Measurements from ENCODE around the gene GLS. TPM values are rescaled to one million over a fixed set of nuclear protein-coding genes. Genes with fewer than 3 reads are reported as not detected.
A peak's percentile ranks its signal among the peaks of the same experiment; 100 is the strongest.

Gene GLS
- total and polyA plus RNA-seq, 2 of the 13 experiments (the other 11 are each of a cell fraction or from before 2014, with no cell fraction given): 78.6 to 183 TPM

DNA sequence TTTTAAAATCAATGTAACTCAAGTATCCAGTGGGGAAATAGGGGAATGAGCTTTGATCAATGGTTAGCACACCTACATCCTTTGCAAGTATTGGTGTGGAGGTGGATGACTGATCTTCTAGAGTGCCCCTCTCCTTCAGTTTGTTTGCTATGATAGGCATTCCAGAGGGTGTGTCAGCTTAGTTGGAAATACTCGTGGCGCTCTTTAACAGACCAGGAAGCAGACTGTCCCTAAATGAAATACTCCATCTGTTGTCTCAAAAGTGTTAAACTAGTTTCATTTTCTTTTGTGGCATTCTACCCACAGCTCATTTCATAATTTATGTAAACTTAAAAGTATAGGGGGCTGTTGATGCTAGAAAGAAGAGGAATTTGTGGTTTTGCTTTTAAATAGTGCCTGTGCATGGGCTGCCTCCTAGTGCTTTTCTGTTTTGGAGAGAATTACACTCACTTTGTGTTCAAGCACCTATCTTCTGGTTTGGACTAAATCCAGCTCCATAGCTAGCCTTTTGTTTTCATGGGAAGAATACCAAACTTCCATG is 67.2 kb downstream of the GLS start:
- intact Hi-C loops (cut with micrococcal nuclease; ENCODE audit: unreplicated experiment): no loop called here
- ChIA-PET POLR2A (no interaction called here), CTCF (ENCODE audit: low intra/inter-chr PET ratio, low total read pairs) (no interaction called here)
- no peak overlapping the region for H3K4me2 ChIP-seq (ENCODE audit: low read depth, low read length)
- no peaks in the 10 kb centered on the region for H3K36me3 ChIP-seq (replicated peaks in 1 of 2; ENCODE audit: control insufficient read depth in 1 of 2, insufficient read depth in 2 of 2, low read length in 2 of 2)
- TF ChIP-seq CENPT (CRISPR knock-in tag; IDR thresholded peaks at IDR 0.05; ENCODE audit: low read depth) (no peak), RARA (CRISPR knock-in tag; IDR thresholded peaks at IDR 0.05) (no peak), ZNF550 (CRISPR knock-in tag; IDR thresholded peaks at IDR 0.05; ENCODE audit: borderline replicate concordance) (no peak), GABPA (IDR thresholded peaks at IDR 0.05; ENCODE audit: low read depth, low read length) (no peak), GABPA (CRISPR knock-in tag; IDR thresholded peaks at IDR 0.05; ENCODE audit: low read depth) (no peak), NCOA5 (CRISPR knock-in tag; IDR thresholded peaks at IDR 0.05) (no peak)
- TF ChIP-seq, protein P1, sequence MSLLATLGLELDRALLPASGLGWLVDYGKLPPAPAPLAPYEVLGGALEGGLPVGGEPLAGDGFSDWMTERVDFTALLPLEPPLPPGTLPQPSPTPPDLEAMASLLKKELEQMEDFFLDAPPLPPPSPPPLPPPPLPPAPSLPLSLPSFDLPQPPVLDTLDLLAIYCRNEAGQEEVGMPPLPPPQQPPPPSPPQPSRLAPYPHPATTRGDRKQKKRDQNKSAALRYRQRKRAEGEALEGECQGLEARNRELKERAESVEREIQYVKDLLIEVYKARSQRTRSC (CRISPR knock-in tag; IDR thresholded peaks at IDR 0.05; ENCODE audit: low read depth): no peak
- TF ChIP-seq, protein P2, sequence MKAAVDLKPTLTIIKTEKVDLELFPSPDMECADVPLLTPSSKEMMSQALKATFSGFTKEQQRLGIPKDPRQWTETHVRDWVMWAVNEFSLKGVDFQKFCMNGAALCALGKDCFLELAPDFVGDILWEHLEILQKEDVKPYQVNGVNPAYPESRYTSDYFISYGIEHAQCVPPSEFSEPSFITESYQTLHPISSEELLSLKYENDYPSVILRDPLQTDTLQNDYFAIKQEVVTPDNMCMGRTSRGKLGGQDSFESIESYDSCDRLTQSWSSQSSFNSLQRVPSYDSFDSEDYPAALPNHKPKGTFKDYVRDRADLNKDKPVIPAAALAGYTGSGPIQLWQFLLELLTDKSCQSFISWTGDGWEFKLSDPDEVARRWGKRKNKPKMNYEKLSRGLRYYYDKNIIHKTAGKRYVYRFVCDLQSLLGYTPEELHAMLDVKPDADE (CRISPR knock-in tag; IDR thresholded peaks at IDR 0.05): no peak
- TF ChIP-seq, protein P3, sequence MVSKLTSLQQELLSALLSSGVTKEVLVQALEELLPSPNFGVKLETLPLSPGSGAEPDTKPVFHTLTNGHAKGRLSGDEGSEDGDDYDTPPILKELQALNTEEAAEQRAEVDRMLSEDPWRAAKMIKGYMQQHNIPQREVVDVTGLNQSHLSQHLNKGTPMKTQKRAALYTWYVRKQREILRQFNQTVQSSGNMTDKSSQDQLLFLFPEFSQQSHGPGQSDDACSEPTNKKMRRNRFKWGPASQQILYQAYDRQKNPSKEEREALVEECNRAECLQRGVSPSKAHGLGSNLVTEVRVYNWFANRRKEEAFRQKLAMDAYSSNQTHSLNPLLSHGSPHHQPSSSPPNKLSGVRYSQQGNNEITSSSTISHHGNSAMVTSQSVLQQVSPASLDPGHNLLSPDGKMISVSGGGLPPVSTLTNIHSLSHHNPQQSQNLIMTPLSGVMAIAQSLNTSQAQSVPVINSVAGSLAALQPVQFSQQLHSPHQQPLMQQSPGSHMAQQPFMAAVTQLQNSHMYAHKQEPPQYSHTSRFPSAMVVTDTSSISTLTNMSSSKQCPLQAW (CRISPR knock-in tag; IDR thresholded peaks at IDR 0.05): no peak
- TF ChIP-seq, protein P4, sequence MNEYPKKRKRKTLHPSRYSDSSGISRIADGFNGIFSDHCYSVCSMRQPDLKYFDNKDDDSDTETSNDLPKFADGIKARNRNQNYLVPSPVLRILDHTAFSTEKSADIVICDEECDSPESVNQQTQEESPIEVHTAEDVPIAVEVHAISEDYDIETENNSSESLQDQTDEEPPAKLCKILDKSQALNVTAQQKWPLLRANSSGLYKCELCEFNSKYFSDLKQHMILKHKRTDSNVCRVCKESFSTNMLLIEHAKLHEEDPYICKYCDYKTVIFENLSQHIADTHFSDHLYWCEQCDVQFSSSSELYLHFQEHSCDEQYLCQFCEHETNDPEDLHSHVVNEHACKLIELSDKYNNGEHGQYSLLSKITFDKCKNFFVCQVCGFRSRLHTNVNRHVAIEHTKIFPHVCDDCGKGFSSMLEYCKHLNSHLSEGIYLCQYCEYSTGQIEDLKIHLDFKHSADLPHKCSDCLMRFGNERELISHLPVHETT (CRISPR knock-in tag; conservative IDR thresholded peaks at IDR 0.05): no peak
- TF ChIP-seq, protein P5, sequence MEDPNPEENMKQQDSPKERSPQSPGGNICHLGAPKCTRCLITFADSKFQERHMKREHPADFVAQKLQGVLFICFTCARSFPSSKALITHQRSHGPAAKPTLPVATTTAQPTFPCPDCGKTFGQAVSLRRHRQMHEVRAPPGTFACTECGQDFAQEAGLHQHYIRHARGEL (CRISPR knock-in tag; IDR thresholded peaks at IDR 0.05): no peak
- H3K79me2 ChIP-seq (ENCODE audit: insufficient read depth, low read length): no peaks in the 10 kb centered on the region
- no peak overlapping the region for H2AFZ ChIP-seq (ENCODE audit: low read length)
- no peak overlapping the region for H3K9ac ChIP-seq (ENCODE audit: insufficient read depth, low read depth, low read length)
- no peaks in the 10 kb centered on the region for H3K27me3 ChIP-seq (ENCODE audit: control insufficient read depth in 1 of 2, insufficient read depth in 2 of 2, low read length in 2 of 2)
- no peak overlapping the region for H3K4me3 ChIP-seq (replicated peaks in 1 of 3; ENCODE audit: insufficient read depth in 1 of 3, low read depth in 2 of 3, low read length in 3 of 3)
- H4K20me1 ChIP-seq (ENCODE audit: insufficient read depth, low read length): no peaks in the 10 kb centered on the region
- H3K9me3 ChIP-seq (ENCODE audit: low read length): no peaks in the 10 kb centered on the region
- no TSS peak for BruUV-seq (replicated peaks)
- ATAC-seq: peak; percentile 48
- peak; percentile 51 for DNase-seq (ENCODE audit: low spot score)
- 54% methylated on average over 2 of the region's 2 CpGs for WGBS (ENCODE audit: low lambda C conversion rate)
- H3K4me1 ChIP-seq (ENCODE audit: insufficient read depth, low read length): peaks cover 12% of the 10 kb centered on the region
- no peak for FAIRE-seq
- in situ Hi-C loops (cut with HindIII; ENCODE audit: extremely low pct_ligation_motif_present, low pct_unique_long_range_greater_than_20kb): no loop called here
- H3K27ac ChIP-seq (ENCODE audit: extremely low read length, insufficient read depth, low read length): no peak overlapping the region

Data from HepG2 (cell line).